ENCODE results near the gene STAMBP.

DNA sequence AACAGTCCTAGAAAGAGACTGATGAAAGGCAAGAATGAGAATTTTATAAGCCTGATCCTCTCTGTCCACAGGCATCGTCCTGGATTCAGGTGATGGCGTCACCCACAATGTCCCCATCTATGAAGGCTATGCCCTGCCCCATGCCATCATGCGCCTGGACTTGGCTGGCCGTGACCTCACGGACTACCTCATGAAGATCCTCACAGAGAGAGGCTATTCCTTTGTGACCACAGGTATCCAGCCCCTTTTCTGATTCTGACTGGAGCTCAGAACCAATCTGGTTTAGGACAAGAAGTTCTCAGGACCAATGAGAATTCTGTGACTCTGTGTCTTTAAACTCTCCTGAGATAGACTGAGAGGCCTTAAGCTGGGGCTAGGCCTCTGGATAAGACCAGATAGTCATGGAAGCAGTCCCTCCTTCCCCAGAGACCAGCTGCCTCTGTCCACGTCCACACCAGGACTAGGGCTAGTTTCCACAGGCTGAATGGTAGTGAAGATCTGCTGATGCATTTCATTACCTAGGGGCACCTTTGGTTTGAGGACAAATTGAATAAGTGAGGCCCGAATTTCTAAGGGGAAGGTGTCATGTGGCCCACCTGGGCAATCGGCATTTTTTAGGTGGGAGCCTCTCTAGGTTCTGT lies 84.8 kb downstream of the STAMBP start:
- TF ChIP-seq, protein P1, sequence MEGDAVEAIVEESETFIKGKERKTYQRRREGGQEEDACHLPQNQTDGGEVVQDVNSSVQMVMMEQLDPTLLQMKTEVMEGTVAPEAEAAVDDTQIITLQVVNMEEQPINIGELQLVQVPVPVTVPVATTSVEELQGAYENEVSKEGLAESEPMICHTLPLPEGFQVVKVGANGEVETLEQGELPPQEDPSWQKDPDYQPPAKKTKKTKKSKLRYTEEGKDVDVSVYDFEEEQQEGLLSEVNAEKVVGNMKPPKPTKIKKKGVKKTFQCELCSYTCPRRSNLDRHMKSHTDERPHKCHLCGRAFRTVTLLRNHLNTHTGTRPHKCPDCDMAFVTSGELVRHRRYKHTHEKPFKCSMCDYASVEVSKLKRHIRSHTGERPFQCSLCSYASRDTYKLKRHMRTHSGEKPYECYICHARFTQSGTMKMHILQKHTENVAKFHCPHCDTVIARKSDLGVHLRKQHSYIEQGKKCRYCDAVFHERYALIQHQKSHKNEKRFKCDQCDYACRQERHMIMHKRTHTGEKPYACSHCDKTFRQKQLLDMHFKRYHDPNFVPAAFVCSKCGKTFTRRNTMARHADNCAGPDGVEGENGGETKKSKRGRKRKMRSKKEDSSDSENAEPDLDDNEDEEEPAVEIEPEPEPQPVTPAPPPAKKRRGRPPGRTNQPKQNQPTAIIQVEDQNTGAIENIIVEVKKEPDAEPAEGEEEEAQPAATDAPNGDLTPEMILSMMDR (IDR thresholded peaks at IDR 0.05; ENCODE audit: poor library complexity, severe bottlenecking) = no peak
- TF ChIP-seq POLR2AphosphoS5 (IDR thresholded peaks at IDR 0.05) = no peak
- no peak for TF ChIP-seq EZH2 (IDR thresholded peaks at IDR 0.05; ENCODE audit: borderline replicate concordance, insufficient read depth, low read length, poor library complexity, severe bottlenecking)
- no peak for TF ChIP-seq EP300 (conservative IDR thresholded peaks at IDR 0.05; ENCODE audit: poor library complexity, severe bottlenecking)
